ENCODE measurements around the gene FGGY.
A peak's percentile ranks its signal among the peaks of the same experiment; 100 is the strongest.
"Not testable (repeated sequence)": the region's sequence is repeated elsewhere in the genome, so short reads cannot be mapped to it uniquely, and the experiment has no call there.

The FGGY gene

DNA sequence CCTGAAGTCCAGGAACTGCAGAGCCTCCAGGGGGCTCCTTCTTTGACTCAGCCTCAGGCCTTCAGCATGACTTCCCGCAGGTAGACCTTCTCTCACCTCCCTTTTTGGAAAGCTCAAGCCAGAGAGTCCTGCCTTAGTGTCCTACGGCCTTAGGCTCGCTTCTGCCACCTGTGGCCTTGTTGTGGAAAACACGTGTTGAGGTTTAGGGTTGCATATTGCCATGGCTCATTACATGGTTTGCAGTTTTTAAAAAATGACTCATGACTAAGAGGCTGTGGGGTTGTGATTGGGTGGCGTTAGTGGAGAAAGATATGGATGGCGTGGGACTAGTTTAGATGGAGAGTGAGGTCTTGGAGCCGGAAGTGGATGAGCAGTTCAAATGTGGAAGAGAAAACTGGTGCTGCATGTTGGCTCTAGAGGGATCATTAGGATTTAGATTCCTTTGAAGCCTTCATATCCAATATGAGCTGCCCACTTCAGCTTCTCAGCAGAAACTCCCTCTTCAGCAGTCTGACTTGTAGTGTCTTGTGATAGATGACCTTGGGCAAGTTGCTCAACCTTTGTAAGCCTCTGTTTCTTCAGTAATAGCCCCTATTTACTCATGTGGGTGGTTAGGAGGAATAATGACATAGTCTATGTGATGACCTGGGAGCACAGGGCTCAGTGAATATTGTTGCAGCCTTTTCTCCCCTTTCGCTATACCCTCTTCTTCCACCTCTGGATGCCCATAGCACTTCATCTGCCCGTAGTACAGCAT, 6.5 kb upstream of the FGGY start:
- H3K9ac ChIP-seq (ENCODE audit: low read depth, low read length) = no peak overlapping the region
- no peak overlapping the region for H3K4me3 ChIP-seq (ENCODE audit: low read length)
- H3K4me1 ChIP-seq (ENCODE audit: insufficient read depth, low read length) = no peaks in the 10 kb centered on the region; the same call in 1 of the 2 replicates
- H3K27me3 ChIP-seq (ENCODE audit: insufficient read depth, low read length) = peaks cover 6% of the 10 kb centered on the region
- no peaks in the 10 kb centered on the region for H3K36me3 ChIP-seq (ENCODE audit: insufficient read depth, low read depth, low read length)
- H3K9me3 ChIP-seq (ENCODE audit: insufficient read depth, low read depth, low read length) = no peaks in the 10 kb centered on the region
- H3K27ac ChIP-seq (ENCODE audit: low read length) = no peak overlapping the region

DNA sequence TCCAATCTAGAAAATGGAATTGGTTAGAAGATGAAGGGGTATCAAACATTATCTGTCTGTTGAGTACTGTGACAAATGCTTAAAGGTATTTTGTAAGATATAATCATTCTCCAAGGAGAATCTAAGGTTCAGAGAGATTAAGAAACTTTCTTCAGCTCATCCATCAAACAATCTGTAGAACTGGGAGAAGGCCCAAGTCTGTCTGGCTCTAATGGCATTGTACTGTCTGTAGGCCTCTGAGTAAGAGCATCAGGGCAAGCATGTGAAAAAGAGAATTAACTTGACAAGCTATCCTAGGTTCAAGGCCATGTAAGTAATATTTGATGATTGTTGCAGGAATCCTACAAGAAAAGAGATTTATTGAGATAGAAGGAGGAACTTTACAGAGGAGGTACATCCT, 5.3 kb upstream of the FGGY start:
- H3K9me3 ChIP-seq (ENCODE audit: insufficient read depth, low read depth, low read length) = no peaks in the 10 kb centered on the region
- no peak overlapping the region for H3K27ac ChIP-seq (ENCODE audit: low read length)
- peaks cover 6% of the 10 kb centered on the region for H3K4me1 ChIP-seq (ENCODE audit: insufficient read depth, low read length)
- H3K9ac ChIP-seq (ENCODE audit: low read depth, low read length) = no peak overlapping the region
- H3K27me3 ChIP-seq (ENCODE audit: insufficient read depth, low read length) = peaks cover 12% of the 10 kb centered on the region
- no peaks in the 10 kb centered on the region for H3K36me3 ChIP-seq (ENCODE audit: insufficient read depth, low read depth, low read length)
- no peak overlapping the region for H3K4me3 ChIP-seq (ENCODE audit: low read length)

DNA sequence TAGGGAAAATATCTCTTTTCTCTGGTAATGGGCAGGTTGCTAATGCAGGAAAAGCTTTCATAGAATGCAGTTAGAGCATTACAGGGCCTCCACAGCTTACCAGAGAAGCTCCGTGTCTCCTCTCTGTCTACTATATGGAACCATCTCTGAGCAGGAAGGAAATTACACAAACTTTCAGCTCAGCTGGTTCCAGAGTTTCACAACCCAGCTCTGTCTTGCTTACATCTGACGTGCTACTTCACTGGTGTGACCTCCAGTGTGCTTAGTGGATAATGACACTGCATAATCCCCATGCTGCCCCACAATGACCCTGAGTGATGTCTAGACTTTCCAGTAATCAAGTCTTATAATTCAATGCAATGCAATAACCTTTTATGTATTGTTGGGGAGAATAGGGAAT, 4.3 kb upstream of the FGGY start:
- Histone ChIP-seq H3K36me3 (ENCODE audit: insufficient read depth, low read depth, low read length) (no peaks in the 10 kb centered on the region), H3K4me1 (ENCODE audit: insufficient read depth, low read length) (peaks cover 6% of the 10 kb centered on the region), H3K4me3 (ENCODE audit: low read length) (no peak overlapping the region), H3K27ac (ENCODE audit: low read length) (no peak overlapping the region), H3K9ac (ENCODE audit: low read depth, low read length) (no peak overlapping the region), H3K27me3 (ENCODE audit: insufficient read depth, low read length) (peaks cover 12% of the 10 kb centered on the region), H3K9me3 (ENCODE audit: insufficient read depth, low read depth, low read length) (no peaks in the 10 kb centered on the region)

- peaks cover 11% of the 10 kb centered on the region for H3K4me1 ChIP-seq (ENCODE audit: insufficient read depth, low read length)
- H3K9ac ChIP-seq (ENCODE audit: low read depth, low read length) = no peak overlapping the region
- H3K4me3 ChIP-seq (ENCODE audit: low read length) = no peak overlapping the region
- no peak overlapping the region for H3K27ac ChIP-seq (ENCODE audit: low read length)
- H3K9me3 ChIP-seq (ENCODE audit: insufficient read depth, low read depth, low read length) = no peaks in the 10 kb centered on the region
- peaks cover 12% of the 10 kb centered on the region for H3K27me3 ChIP-seq (ENCODE audit: insufficient read depth, low read length)
- no peaks in the 10 kb centered on the region for H3K36me3 ChIP-seq (ENCODE audit: insufficient read depth, low read depth, low read length)
Measured at GRCh38 chr1:59293206-59293605, 3.7 kb upstream of the FGGY start.

DNA sequence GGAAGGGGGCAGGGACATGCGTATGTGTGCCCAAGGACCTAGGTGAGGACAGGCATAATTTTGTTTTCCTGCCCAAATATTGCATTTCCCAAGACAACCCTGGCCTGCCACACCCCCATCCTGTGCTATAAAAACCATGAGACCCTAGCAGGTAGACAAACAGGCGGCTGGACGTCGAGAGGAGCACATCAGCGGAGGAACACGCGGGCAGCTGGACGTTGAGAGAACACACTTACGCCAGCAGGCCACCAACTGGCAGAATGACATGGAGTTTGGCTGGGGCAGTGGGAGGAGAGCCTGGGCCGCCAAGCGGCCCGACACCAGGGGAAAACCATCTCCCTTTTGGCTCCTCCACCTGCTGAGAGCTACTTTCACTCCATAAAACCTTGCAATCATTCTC, 3.0 kb upstream of the FGGY start:
- H3K9ac ChIP-seq (ENCODE audit: low read depth, low read length) = no peak overlapping the region
- H3K4me1 ChIP-seq (ENCODE audit: insufficient read depth, low read length) = peaks cover 14% of the 10 kb centered on the region
- H3K4me3 ChIP-seq (ENCODE audit: low read length) = no peak overlapping the region

DNA sequence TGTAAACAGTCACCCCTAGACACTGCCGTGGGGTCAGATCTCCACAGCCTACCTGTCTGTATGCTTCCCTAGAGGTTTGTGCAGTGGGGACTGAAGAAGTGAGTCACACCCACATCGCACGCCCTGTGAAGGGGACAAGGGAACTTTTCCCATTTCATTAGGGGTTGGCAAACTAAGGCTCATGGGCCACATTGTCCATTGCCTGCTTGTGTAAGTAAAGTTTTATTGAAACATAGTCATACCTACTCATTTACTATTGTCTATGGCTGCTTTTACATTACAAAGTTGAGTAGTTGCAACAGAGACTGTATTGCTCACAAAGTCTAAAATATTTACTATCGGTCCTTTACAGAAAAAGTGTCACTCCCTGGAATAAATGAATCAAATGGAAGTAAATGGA, 2.5 kb upstream of the FGGY start:
- Histone ChIP-seq H3K4me1 (ENCODE audit: insufficient read depth, low read length) (peaks cover 14% of the 10 kb centered on the region), H3K9ac (ENCODE audit: low read depth, low read length) (no peak overlapping the region), H3K9me3 (ENCODE audit: insufficient read depth, low read depth, low read length) (no peaks in the 10 kb centered on the region), H3K27ac (ENCODE audit: low read length) (no peak overlapping the region), H3K4me3 (ENCODE audit: low read length) (no peak overlapping the region), H3K27me3 (ENCODE audit: insufficient read depth, low read length) (peaks cover 12% of the 10 kb centered on the region), H3K36me3 (ENCODE audit: insufficient read depth, low read depth, low read length) (no peaks in the 10 kb centered on the region)

More for the DNA sequence above, 3.0 kb upstream of the FGGY start:
- no peaks in the 10 kb centered on the region for H3K9me3 ChIP-seq (ENCODE audit: insufficient read depth, low read depth, low read length)
- H3K27ac ChIP-seq (ENCODE audit: low read length) = no peak overlapping the region
- peaks cover 12% of the 10 kb centered on the region for H3K27me3 ChIP-seq (ENCODE audit: insufficient read depth, low read length)
- H3K36me3 ChIP-seq (ENCODE audit: insufficient read depth, low read depth, low read length) = no peaks in the 10 kb centered on the region

DNA sequence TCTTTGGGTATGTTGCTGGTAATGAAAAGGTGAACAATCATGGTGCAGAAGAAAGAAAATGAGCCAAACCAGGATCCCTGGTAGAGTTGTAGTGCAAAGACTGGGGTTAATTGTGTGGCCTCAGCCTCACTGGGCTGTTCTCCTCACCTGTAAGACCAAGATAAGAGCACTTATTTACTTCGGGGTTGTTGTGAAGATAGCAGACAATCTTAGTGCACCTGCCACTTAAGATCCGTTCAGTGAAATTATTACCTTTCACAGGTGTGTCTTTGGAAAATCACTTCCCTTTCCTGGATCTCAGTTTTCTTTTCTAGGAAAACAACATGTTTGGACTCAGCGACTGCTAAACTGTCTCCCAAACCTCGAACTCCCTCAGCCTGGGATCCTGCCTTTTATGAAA, 1.3 kb upstream of the FGGY start:
- Histone ChIP-seq H3K4me3 (ENCODE audit: low read length) (peak overlapping the region; percentile 80), H3K27ac (ENCODE audit: low read length) (no peak overlapping the region), H3K9me3 (ENCODE audit: insufficient read depth, low read depth, low read length) (no peaks in the 10 kb centered on the region), H3K27me3 (ENCODE audit: insufficient read depth, low read length) (peaks cover 12% of the 10 kb centered on the region), H3K9ac (ENCODE audit: low read depth, low read length) (peak overlapping the region; percentile 79; the same call in 1 of the 2 replicates), H3K36me3 (ENCODE audit: insufficient read depth, low read depth, low read length) (no peaks in the 10 kb centered on the region), H3K4me1 (ENCODE audit: insufficient read depth, low read length) (peaks cover 14% of the 10 kb centered on the region)

DNA sequence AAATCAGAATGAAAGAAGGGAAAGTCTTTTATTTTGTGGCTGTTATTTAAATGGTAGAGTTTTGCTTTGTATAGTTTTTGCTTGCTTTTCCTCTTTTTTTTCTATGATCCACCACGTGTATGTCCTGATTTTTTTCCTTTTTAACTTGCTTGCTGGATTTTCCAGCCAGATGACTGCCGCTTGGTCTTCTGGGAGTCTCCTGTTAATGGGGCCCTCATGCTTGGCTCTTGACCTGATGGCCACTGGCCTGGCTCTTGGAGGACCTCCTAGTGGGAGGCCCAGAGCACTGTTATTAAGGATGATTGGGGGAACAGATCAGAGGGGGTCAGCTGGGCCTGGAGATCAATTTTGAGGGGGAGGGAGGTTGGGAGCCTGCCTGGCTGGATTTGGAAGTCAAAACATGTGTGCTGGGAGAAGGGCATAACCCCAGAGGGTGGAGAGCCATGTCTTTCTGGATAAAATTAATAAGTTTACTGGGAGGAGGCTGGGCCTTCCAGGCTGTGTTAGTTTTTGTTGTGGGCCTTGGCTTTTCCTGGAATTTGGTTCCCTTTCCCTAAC, 1.2 kb downstream of the FGGY start:
- H3K9me3 ChIP-seq (ENCODE audit: insufficient read depth, low read depth, low read length) = no peaks in the 10 kb centered on the region
- H3K36me3 ChIP-seq (ENCODE audit: insufficient read depth, low read depth, low read length) = 0 out of 2 replicates have a peak, but pooled peaks cover 4% of the 10 kb centered on the region
- peaks cover 12% of the 10 kb centered on the region for H3K27me3 ChIP-seq (ENCODE audit: insufficient read depth, low read length)
- 0 out of 2 replicates have a peak overlapping the region, but pooled peaks have one; percentile 37 for H3K4me3 ChIP-seq (ENCODE audit: low read length)
- no peak overlapping the region for H3K9ac ChIP-seq (ENCODE audit: low read depth, low read length)
- H3K27ac ChIP-seq (ENCODE audit: low read length) = no peak overlapping the region
- H3K4me1 ChIP-seq (ENCODE audit: insufficient read depth, low read length) = peaks cover 14% of the 10 kb centered on the region

- Histone ChIP-seq H3K4me3 (ENCODE audit: low read length) (no peak overlapping the region), H3K27ac (ENCODE audit: low read length) (no peak overlapping the region)
Measured at GRCh38 chr1:59298710-59299346, 1.9 kb downstream of the FGGY start.

DNA sequence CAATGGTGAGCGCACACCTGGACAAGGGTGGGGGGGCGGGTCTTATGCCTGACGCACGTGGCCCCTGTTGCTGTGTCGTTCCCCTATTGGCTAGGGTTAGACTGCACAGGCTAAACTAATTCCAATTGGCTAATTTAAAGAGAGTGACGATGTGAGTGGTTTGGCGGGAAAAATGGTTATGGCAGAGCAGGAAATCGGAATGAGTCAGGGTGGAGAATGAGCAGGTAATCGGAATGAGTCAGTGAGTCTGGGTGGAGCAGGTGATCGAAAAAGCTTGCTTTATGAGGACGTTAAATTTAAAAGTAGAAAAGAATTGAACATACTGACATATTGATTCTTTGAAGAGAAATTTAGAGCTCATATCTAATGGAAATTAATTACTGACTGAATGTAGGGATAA, 2.8 kb downstream of the FGGY start:
- not testable (repeated sequence) for H3K9me3 ChIP-seq (ENCODE audit: insufficient read depth, low read depth, low read length); H3K9ac ChIP-seq (ENCODE audit: low read depth, low read length); H3K27ac ChIP-seq (ENCODE audit: low read length); H3K36me3 ChIP-seq (ENCODE audit: insufficient read depth, low read depth, low read length); H3K4me3 ChIP-seq (ENCODE audit: low read length)
- Histone ChIP-seq H3K27me3 (ENCODE audit: insufficient read depth, low read length) (peaks cover 12% of the 10 kb centered on the region), H3K4me1 (ENCODE audit: insufficient read depth, low read length) (peaks cover 14% of the 10 kb centered on the region)

More at GRCh38 chr1:59298710-59299346, 1.9 kb downstream of the FGGY start:
- Histone ChIP-seq H3K4me1 (ENCODE audit: insufficient read depth, low read length) (peaks cover 14% of the 10 kb centered on the region), H3K9me3 (ENCODE audit: insufficient read depth, low read depth, low read length) (no peaks in the 10 kb centered on the region), H3K9ac (ENCODE audit: low read depth, low read length) (no peak overlapping the region), H3K27me3 (ENCODE audit: insufficient read depth, low read length) (peaks cover 12% of the 10 kb centered on the region), H3K36me3 (ENCODE audit: insufficient read depth, low read depth, low read length) (0 out of 2 replicates have a peak, but pooled peaks cover 4% of the 10 kb centered on the region)

GRCh38 chr1:59302297-59302696, 5.4 kb downstream of the FGGY start:
- Histone ChIP-seq H3K36me3 (ENCODE audit: insufficient read depth, low read depth, low read length) (0 out of 2 replicates have a peak, but pooled peaks cover 4% of the 10 kb centered on the region), H3K9me3 (ENCODE audit: insufficient read depth, low read depth, low read length) (no peaks in the 10 kb centered on the region; the same call in 1 of the 2 replicates), H3K9ac (ENCODE audit: low read depth, low read length) (no peak overlapping the region)

More at GRCh38 chr1:59302297-59302696, 5.4 kb downstream of the FGGY start:
- H3K4me1 ChIP-seq (ENCODE audit: insufficient read depth, low read length) = peaks cover 9% of the 10 kb centered on the region
- no peaks in the 10 kb centered on the region for H3K27me3 ChIP-seq (ENCODE audit: insufficient read depth, low read length)
- no peak overlapping the region for H3K4me3 ChIP-seq (ENCODE audit: low read length)
- H3K27ac ChIP-seq (ENCODE audit: low read length) = no peak overlapping the region

Data from iPS-20b (cell line).